T-helper 22 cell (primary cell): Measurements from ENCODE around the gene GMDS.

Source experiments
- DNase-seq: peaks from one replicate; pipeline ENCODE4 v3.0.0-alpha.2; 2020; ENCODE audit warnings: low read depth

The GMDS gene

DNA sequence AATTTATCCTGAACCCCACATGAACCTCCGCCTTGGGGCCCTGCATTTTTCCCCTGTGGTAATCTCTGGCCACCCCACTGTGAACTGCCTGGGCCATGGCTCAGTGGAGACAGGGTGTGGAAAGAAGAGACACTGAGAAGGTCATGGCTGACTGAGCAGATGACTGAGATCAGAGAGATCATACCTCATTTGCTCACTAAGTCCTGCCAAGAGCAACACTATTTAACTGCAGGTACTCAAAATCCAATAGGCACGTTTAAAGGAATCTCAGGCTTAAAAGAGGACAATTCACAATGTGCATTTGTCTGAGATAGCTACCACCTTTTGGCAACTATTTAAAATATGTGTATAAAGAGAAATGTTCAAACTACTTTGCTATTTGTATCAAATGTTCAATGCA is 305.0 kb downstream of the GMDS start:
- no peak for DNase-seq

DNA sequence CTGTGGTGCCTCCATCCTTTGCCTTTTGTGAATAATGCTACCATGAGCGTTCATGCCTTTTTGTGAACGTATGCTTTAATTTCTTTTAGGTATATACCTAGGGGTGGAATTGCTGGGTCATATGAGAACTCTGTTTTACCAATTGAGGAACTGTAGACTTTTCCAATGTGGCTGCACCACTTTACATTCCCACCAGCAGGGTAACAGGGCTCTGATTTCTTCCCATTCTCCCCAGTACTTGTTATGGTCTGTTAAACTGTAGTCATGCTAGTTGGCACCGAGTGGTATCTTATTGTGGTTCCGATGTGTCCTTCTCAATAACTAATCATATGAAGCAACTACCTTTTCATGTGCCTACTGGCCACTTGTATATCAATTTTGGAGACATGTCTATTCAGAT is 312.1 kb downstream of the GMDS start:
- DNase-seq, result no peak

DNA sequence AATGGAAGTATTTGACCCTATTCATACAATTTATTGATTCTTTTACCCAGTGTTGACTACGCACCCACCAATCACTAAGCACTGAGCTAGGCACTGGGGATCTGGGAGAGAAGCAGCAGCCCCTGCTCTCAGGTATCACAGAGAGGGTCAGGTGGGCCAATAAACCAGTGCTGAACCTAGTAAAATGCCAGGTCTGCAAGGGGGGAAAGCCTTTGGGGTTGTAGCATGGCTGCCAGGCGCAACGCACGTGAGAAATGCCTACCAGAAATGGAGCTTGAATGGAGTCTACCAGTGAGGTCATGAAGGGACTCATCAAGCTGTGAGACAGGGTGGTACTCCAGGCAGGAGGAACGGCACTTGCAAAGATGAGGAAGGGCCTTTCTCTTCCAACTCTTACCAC is 313.6 kb downstream of the GMDS start:
- DNase-seq, result no peak

DNA sequence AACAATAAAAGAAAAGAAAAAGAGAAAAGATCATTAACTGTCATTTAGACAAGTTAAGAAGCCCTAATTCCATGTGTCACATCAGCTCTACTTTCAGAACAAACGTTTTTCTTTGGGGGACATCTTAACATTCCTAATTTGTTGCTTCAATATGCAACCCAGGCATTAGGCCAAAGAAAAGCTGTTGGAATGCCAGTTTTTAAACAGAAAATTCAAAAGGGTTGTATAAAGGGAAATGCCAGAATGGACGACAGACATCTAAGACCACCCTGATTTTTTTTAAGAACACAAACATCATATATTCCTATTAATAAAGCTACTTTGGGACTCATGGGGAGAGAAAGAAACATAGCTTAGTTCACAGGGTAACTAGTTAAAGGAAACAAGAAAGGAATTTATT is 315.0 kb downstream of the GMDS start:
- no peak for DNase-seq

DNA sequence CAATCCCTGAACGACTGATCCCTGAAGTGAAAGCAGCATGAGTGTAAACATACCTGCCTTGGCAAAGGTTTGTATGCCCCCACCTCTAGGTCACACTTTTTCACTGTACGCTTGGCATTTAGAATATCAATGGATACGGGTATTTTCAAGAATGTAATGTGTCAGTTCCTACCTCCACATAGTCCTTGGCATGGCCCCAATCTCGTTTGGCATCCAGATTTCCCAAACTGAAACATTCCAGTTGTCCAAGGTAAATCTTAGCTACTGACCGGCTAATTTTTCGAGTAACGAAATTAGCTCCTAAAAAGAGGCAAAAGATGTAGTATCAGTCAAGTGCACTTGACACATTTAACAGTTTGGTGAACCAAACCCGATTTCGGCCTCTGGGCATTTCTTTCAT is 315.5 kb downstream of the GMDS start:
- DNase-seq, result no peak

DNA sequence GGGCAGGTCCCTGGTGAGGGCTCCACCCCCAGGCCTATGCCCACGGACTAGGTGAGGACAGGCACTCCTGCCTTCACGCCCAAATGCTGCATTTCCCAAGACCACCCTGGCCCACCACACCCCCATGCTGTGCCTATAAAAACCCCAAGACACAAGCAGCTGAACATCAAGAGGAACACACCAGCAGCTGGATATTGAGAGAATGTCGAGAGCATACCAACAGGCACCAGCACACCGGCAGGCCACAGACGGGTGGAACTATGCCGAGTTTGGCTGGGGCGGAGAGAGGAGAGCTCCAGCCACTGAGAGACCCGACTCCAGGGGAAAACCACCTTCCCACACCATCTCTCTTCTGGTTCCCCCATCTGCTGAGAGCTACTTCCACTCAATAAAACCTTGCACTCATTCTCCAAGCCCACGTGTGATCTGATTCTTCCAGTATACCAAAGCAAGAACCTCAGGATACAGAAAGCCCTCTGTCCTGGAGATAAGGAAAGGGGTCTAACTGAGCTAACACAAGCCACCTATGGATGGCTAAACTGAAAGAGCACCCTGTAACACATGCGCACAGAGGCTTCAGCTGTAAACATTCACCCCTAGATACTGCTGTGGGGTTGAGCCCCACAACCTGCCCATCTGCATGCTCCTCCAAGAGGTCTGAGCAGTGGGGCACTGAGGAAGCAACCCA is 319.5 kb downstream of the GMDS start:
- no peak for DNase-seq

DNA sequence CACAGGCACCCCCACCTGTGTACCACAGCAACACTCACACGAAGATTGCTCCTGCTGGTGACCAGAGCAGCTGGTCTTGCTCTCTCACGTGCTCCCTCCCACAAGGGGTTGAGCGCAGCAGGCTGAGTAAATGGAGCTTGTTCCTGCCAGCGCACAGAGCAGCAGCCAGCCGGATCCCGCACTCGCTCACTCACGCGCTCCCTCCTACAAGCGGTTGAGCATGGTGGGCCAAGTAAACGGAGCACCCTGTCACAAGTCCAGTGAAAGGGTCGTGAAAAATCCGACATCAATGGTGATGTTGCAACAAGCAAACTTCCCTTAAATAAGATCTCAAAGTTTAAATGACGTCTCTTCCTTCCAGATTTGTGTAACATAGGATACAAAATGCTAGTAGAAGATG is 322.0 kb downstream of the GMDS start:
- no peak for DNase-seq

DNA sequence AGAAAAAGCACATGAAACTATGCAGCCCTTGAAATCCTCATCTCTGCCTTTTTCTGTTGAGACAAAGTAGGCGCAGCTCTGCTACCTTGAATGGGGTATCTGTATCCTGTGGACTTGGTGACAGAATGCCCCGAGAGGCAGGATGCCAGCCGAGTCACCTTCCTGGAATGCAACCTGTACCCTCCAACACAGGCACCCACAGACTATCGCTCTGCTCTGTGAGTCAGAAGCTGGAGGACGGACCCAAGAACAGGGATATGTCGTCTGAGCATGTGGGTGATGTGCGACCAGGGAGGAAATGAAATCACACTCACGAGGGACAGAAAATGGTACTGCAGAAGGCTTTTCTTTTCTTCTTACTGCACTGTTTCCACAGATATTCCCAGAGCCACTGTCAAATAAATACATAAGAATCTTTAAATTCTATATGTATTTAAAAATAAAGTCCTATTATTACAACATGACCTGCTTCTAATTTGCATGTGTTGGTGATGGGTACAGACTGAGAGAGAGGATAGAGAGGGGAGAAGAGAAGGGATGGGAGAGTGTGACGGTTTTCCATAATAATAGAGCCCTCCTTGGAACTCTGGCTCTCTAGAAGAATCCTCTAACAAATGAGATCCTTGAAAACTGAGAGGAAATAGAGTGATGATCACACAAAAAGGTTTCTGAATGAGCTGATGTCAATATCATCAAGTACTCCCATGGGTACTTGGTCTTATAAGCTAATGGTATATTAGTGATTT is 327.6 kb downstream of the GMDS start:
- no peak for DNase-seq

DNA sequence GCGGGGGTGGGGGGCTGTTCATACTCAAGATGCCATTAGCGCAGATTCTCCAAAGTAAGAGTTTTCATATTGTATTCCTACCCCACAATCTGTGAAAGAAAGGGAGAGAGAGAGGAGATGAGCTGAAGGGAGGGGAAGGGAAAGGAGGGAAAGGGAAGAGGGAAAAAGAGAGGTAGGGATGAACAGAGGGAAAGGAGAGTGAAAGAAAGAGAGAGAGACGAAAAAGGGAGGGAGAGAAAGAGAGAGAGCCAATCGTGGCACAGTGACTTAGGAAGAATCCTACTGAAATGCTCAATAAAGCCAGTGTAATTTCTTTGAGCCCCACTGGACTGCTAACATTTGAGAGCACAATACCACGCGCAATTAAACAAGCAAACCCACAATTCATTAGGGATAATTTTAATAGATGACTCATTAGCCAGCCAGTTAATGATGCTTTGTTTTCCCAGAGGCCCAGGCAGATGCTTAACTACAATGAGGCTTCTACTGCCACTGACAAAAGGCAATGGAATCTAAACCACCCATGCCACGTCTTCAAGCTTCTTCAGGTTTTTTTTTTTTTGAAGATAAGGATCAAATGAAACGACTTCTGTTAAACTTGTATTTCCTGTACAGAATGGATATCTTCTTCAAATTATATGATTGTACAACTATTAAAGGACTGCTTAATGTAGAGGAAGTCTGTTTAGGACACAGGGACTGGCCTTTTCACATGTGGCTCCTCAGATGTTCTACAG is 328.9 kb downstream of the GMDS start:
- DNase-seq, result no peak

DNA sequence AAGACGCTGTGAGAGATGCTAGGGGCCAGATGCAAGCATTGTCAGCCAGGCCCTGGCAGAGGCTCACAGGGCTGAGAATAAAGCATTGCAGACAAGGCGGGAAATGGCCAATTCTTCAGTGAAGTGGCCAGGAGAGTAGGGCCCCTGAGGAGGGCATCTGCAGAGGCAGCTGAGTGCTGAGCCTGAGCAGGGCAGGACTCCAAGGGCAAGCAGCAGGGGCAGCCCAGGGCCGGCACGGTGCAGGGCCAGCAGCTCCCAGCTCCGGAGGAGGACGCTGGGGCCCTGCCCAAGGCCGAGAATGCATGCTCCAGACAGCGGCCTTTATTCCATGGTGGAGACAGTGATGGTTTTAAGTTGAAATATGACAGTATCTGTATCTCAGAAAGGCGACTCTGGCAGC is 330.2 kb downstream of the GMDS start:
- no peak for DNase-seq

DNA sequence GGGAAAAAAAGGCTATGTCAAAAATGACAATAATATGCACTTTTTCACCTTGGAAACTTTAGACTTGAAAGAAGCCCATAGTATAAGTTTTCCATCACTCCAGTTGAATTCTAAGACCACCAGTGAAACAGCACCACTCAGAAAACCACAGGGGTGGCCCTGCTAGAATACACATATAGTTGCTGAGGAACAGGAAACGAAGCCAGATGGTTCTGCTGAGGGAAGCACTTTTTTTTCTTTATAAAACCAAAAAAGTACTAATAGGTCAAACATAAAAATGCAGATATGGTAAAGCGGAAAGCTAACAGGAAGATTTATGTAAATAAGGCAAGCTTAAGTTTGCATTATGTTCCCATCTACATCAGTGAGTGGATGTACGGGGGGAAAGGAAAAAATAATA is 331.8 kb downstream of the GMDS start:
- DNase-seq, result no peak

DNA sequence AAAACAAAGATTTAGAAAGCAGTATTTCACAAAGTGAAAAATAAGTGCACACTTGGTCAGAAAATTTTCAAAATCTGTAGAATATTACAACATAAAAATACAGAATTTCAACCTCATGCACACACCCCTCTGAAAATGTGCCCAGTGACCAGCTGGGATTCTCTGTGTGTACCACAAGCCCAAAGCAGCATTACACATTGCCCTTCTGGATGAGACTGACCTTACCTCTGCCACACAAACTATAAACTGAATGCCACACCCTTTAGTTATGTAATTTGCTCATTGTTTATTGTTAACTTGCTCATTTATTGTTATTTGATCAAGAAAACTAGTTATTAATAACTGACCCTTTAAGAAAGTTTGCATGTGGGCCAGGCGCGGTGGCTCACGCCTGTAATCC is 332.7 kb downstream of the GMDS start:
- no peak for DNase-seq

DNA sequence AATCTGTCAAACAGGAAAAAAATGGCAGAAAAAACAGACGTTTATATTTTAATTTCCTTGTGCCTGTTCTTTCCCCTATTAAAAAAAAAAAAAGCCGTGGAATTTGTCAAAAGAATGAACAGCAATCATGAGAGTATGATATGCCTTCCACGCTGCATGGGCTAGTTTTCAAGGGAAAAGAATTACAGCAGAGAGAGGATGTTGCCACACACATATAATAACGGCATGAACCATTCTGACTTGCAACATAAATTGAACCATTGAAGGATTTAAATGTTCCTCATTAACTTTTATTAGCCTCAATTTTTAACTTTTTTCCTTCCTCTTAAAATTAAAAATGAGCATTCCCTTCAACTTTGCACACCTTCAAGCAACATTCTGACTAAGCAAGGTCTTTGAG is 333.9 kb downstream of the GMDS start:
- DNase-seq, result no peak

DNA sequence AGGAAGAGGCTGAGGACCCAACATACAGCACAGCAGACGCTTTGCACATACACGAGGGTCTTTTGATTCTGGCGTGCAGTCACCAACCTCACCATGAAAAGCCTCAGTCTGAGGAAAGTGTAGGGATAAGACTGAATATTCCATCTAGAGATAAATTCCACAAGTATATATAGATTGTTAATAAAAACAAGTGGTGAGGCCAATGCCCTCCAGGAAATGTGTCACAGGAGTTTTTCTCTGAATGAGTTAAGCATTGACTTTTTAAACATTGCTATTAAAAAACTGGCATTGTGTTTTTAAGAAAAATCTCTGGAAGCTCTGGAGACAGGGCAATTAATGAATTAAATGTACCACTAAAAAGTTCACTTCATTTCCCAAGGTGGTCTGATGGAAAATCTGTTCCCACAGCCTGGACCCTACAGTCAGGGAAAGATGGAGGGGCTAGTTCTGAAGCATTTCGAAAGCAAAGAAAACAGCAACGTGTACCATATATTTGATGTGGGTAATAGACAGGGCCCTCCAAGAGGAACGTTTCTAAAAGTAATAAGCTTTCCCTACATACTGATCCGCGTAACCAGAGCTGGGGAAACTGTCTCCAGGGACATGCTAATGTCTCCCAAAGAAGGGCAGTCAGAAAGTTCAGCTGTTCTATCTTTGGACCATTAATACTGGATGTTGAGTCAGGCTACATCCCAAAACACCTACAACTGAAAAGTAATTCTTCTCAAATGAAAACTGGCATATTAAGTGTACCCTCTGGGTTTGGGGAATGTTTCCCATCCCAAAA is 334.6 kb downstream of the GMDS start:
- DNase-seq, result no peak

DNA sequence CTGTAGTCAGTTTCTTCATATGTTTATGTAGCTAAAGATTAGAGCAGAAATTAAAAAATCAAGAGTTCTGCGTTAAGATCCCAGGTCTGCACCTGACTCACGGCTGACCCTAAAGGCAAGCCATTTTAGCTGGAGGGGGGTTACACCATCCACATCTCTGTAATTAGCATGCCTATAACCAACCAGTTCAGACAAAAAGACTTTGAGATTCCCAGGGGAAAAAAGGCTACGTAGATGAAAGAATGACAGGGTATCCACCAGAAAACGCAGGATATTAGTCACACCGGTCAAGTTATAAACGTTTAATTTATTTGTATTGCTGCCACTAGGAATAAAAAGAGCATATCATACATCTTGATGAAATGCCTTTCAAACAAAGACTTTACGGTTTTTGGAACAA is 336.6 kb downstream of the GMDS start:
- no peak for DNase-seq

DNA sequence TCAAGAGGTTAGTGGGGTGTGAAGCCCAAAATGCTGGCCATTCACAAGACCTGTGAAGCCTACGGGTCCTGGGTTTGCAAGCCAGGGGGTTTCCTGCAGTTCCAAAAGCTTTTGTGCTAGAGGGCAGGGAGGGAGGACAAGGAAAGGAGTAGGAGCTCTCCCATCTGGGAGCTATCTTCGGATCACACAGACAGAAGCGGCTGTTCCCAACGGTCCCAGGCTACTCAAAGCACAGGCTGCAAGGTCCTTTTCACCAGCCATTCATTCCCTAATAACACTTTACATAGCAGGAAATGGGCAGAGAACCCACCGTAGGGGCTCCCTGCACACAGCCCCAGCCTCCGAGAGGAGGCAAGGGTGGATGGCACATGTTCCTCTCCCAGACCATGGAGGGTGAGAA is 338.8 kb downstream of the GMDS start:
- DNase-seq, result no peak

DNA sequence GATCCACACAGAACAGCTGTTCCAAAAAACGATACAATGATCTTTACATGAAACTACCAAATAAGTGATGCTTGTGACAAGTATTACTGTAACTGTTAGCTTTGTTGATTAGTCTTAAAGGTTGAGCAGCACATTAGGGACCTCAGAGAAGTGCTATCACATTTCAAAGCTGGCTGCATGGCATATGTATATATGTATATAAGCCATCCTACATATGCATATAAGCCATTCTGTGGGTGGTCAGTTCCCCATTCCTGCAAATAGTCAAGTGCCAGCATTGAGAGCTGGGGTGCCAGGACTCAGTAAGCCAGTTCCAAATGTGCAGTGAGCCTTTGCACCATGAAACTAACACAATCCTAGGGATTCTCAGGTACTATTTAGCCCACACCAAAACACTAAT is 339.4 kb downstream of the GMDS start:
- no peak for DNase-seq

DNA sequence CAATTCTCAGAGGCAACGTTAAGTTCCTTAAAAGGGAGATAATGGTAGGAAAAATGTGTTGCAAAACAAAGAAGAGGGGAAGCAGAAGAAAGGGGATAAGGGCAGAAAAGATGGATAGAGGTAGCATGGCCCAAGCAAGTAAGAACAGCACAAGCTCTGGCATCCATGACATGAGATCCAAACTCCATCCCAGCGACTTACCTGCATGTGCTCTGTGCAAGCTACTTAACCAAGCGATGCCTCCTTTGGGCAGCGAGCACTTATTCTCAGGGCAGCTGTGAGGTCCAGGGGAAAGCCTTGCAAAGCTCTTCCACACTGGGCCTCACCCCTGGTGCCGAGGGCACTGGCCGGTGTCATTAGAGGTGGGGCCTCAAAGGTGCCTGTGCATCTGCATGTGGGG is 340.5 kb downstream of the GMDS start:
- DNase-seq, result no peak

DNA sequence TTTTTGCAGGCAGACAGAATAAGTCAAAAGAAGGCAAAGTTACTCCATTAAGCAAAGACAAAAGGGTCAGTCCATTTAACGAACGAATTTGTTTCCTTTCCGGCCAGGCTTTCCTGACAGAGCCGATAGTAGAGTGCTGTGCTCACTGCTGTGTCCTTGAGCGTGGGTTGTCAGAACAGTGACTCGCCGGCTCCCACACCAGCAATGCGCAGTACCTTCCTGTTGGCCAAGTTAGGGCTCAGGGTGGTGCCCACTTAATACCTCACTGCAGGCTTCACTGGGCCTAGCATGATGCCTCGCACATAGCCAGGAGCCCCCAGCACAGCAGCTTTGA is 341.0 kb downstream of the GMDS start:
- no peak for DNase-seq

DNA sequence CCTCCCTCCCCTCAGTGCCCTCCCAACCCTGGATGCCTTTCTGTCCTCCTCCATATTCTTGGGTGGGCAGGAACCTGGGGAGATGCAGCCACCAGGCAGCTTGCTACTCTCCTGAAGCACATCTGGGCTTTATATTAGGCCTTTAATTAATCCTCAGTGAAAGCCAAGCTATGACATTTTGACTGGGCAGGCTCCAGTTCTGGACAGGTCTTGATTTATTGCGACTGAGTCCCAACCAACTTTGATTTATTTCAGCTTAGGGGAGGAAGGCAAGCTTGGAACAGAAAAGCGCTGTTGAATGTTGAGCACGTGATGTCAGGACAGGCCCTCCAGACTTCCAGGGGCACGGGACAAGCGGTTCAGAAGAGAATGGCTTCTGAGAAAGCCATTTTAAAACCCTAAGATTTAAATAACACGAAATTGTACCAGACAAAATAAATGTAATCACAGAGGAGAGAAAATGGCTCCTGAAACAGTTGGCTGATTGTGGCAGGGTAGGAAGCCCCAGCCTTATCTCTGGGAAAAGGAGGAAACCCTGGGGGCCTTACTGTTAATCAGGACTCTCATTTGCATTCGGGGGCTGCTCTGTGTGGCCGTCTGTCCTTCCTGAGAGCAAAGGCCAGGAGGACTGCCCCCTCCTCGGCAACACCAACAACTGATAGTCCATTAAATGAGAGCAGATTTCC is 341.5 kb downstream of the GMDS start:
- no peak for DNase-seq

DNA sequence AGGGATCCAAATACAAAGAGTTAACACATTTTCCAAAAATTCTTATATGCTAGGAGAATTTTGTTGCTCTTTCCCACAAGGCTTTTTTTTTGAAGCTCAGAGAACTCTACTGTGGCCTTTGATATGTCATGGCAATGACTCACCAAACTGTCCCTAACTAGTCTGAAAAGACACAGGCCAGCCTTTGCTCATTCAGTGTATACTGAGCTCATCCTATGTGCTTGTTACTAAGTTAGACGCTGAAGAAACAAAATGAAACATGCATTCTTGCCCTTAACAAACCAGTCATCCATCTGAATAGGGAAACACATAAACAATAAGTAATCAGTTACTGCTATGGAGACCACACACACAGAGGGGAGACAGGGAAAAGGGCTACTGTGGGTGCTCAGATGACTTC is 343.8 kb downstream of the GMDS start:
- DNase-seq, result no peak

DNA sequence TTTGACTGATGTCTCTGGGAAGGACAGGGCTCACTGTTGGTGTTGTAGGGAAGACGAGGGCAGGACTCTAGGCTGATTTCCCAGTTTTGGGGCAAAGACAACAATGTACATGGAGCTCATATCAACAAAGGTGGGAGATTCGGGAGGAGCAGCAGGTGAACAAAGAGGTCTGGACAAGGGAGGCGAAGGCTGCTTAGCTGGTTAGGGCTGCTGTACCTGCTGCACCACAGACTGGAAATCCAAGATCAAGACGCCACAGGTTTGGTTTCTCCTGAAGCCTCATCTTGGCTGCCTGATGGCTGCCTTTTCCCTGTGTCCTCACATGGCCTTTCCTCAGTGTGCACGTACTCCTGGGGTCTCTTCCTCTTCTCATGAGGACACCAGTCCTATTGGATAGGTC is 348.5 kb downstream of the GMDS start:
- DNase-seq, result no peak
